Effector CD4-positive, alpha-beta T cell (primary cell): Measurements from ENCODE around the gene NTN1.
"Not testable (repeated sequence)": the region's sequence is repeated elsewhere in the genome, so short reads cannot be mapped to it uniquely, and the experiment has no call there.

ENCODE experiments used
- DNase-seq: peaks from one replicate; pipeline ENCODE4 v3.0.0-alpha.2; 2020

The NTN1 gene

DNA sequence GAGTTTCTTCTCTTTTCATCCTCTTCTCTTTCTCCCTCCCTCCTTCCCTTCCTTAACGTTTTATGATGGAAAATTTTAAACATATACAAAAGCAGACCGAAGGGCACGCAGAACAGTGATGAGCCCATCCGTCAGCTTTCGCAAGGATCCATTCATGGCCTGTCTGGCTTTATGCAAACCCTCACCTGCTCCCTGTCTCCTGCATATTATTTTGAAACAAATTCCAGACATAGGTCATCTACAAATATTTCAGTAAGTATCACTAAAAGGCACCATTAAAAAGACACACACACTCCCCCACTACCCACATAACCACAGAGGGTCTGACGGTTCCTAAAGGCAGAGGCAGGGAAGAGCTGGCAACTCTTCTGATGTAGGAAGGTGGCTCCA is 235.0 kb downstream of the NTN1 start:
- no peak for DNase-seq

DNA sequence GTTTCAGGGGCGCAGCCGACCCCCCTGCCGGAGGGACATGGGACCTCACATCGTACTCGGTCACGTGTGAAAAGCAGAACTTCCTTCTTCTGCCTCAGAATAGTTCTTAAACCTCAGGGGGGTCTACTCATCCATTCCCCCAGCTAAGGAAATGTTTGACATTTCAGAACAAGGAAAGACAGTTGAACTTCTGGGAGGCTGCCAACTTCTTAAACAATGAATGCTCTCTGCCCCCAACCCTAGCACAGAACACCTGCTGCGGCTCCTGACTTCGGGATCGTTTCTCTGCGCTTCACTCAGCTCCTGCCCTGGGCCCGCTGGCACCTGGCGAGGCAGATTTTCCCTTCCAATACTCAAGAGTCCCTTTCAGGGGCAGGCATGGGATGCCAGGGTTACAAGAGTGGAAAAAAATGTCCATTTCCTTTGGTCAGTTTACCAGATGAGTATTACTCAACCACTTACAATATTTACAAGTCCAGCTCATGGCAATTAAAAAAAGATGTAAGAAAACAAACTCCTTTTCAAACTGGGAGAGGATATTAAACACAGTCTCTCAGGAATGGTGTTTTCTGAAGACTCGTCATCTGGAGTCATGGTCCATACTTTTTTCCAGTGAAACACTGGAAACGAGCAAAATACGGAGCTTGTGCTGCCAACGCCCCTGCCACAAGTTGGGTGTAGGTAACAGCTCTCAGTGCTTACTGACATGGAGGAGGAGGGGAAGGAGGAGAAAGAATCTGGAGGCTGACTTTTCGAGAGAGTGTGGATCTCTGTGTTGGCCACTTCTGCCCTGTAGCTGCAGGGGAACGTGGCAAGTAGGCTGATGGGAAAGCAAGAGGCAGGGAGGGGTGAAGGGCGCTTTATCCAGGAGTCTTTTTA is 235.7 kb downstream of the NTN1 start:
- DNase-seq = no peak

DNA sequence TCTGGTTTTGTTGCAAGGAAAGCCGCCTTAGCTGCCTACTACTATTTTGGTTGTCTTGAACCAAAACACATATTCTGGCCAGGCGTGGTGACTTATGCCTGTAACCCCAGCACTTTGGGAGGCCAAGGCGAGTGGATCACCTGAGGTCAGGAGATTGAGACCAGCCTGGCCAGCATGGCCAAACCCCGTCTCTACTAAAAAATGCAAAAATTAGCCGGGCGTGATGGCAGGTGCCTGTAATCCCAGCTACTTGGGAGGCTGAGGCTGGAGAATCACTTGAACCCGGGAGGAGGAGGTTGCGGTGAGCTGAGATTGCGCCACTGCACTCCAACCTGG is 236.3 kb downstream of the NTN1 start:
- DNase-seq = not testable (repeated sequence)

DNA sequence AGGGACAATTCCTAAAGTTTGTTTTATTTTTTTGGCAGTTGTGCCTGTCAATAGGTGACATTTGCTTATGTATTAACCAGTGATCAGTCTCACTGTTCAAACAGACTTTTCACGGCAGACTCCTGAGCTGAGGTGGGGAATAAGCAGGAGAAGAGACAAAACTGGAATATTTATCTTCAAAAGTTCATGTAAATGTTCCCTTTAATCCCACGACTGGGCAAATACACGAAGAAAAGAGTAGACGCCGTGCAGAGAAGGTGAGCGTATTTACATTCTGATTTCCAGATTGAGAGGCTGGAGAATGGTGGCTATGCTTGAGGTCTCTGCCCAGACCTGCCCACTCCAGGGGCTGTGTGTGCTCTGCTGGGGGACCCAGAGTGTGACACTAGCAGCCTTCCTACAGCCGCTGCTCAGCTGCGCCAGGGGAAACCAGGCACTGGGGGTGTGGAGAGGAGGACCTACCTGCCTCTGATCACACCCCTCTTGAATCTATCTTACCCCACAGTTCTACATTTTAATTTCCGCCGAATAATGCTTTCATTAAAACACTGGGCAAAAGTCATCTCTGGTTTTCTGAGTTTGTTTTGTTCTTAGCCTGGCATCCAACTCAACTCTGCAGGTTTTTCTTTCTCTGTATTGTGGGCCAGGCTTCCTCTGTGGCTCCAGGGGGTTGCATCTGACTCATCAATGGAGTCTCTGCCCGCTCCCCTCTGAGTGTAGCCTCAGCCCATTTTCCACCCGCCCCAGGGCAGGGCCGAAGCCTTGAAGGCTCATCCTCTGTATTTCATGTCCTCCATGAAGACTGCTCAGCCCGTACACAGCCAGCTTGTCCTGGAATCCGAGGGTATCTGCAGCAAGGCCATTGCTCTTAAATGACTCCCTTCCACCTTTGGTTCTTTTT is 237.1 kb downstream of the NTN1 start:
- DNase-seq = no peak

DNA sequence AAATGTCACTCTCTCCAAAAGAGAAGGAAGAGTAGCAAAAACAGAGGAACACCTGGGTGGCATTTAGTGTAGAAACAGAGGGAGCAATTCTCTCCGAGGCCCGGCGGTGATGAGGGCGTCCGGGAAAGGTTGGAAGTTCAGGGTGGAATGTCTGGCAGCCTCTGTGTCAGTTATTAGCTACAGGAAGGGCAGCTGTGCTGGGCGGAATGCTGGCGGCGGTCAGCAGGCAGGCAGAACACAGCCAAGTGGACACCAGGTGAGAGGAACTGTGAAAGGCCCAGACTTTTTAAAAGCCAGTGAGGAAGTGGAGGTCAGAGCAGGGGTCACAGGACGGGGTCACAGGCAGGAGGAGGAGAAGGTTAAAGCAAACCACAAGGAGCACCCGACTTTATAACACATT is 238.1 kb downstream of the NTN1 start:
- DNase-seq = no peak

DNA sequence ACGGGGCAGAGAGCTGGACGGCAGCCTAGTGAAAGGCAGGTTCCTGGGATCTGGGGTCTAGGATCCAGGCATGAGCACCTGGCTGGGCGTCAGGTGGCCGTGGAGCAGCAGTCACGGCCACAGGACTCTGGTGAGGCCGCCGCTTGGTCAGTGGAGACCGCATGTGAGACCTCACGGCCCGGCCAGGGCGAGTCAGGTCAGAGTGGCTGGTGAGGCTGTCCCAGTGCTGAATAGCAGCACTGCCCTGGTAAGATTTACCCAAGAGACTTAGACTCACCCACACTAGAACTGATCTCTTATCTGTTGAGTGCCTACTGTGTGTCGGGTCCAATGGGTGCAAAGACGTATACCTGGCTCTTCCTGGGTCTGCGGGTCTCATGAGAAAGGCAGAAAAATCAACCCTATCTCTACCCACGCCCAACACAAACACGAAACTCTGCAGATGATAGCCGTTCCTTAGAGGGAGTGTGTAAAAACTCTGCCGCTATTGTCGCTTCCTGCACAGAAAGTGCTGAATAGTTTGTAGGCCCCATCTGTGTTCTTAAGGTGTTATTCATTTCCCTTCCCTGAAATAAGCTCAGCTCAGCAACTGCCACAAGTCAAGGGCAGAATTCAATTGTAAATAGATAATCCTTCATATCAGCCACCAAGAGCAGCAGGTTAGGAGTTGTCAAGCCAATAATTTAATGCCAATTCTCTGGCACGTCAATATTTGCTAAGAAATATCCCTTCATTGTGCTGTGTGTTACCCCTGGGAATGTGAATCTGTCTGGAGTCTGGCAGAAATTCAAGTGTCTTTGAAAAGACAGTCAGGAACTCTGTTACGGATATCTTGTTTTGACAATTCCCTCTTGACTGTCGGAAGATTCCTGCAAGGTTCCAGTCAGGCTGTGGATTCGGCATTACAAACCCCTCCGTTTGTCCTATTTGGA is 240.0 kb downstream of the NTN1 start:
- DNase-seq = no peak

DNA sequence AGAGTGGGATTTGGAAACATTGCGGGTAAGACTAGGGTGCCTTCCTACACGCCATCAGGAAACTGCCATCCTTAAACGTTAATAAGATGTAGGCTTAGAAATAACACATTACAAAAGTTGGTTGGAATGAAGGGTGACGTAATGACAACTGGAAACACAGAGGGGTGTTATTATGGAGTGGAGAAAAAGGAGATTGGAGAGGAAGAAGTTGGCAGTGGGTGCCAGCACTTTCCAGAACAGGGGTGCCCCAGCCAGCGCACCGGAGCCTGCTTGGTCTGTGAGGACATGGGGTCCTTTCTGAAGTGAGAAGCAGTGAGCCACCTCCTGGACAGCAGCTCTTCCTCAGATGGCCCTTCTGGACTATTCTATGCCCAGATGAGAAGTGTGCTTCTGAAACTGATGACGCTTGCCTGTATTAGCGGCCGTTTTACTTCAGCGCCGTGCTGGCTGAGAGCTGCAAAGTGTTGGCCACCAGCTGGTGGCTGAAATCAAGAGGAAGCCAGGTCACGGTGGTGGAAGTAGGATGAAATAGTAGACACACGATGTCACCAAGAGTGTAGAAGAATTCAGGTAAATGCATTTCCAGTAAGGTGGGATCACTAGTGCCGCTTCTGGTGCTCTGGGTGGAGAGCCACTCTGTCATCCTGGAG is 244.8 kb downstream of the NTN1 start:
- DNase-seq = no peak

DNA sequence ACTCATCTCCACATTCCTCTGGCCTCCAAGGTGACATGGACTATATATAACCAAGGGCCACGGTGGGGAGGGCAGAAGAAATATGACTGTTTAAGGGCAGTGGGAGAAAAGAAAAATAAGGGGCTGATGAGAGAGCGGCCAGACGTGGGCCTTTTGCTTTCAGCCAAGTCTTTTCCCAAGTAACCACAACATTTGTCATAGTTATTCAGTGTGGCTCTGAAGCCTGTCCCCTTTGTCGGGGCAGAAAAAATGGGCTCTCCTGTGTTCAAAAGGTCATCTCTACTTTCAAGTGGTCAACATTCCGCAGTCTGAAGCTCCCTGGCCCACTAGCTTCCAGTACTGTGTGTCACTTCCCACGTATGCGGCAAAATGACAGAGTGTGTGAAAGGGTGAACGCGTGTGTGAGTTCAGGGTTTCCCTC is 245.4 kb downstream of the NTN1 start:
- no peak for DNase-seq

DNA sequence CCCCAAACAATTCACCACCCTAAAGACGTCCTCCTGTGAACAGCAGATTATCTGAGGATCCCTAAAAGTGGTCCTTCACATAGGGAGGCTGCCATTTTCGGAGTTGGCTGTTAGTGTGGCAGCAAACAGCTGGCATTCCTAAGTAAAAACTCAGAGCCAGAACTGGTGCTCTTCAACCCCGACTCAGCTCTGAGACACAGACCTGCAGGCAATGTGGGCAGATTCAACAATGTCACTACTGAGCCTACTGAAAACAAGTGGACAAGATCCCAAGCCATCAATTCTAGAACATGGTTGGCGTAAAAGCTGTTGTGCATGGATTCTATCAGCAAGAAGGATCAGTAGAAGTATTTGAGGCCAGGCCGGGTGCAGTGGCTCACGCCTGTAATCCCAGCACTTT is 247.2 kb downstream of the NTN1 start:
- no peak for DNase-seq

DNA sequence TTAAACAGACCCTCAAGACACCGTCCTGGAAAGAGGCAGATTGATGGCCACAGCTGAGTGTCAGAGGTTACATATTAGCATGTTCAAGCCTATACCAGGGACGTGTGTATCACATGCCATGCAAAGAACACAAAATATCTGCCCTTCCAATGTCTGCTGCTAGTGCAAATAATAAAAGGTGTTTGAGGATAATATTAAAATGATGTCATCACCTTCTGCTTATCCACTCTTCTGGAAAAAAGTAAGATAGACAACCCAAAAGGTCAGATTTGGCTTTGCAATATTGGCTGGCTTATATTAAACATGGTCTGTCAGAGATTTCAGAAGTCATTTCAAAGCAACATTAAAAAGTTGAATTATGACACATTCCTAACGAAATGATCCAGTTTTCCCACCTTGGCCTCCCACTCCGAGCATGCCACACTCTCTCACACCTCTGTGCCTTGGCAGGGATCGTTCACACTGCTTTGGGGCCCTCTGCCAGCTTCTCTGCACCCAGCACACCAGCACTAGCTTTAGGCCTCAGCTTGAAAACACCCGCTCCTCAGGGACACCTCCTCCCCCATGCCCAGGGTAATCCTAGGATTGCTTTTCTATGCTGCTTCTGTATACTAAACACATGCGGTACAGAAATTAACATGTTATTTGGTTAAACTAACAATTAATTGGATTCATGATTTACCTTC is 248.2 kb downstream of the NTN1 start:
- DNase-seq = no peak

DNA sequence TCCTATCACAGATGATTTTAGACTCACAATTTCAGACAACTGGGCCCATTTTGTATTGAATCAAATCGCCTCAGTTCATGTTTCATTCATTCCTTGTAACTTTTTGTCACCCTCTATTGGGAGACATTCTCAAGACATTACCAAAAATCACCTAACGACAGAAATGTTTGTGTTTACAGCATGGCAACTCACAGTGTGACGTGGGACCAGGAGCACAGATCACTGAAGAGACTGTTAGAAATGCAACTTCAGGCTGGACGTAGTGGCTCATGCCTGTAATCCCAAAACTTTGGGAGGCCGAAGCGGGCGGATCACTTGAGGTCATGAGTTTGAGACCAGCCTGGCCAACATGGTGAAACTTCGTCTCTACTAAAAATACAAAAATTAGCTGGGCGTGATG is 249.6 kb downstream of the NTN1 start:
- DNase-seq = no peak

DNA sequence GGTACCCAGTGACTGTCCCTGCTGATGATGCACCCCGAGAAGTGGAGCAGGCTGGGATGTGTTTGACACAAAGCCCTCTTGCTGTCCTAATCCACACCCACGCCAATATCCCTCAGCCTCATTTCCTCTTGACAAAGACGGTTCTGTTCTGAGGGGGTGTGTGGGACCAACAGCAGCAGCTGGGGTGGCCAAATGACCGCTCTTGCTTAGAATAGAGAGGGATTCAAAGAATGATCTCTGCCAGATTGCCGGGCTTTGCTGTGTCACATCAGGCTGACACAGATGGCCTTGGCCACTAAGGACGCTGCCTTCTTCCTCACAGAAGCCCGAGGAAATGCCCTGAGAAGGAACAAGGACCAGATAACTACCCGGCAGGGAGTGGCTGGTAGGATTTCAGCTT is 250.7 kb downstream of the NTN1 start:
- no peak for DNase-seq

DNA sequence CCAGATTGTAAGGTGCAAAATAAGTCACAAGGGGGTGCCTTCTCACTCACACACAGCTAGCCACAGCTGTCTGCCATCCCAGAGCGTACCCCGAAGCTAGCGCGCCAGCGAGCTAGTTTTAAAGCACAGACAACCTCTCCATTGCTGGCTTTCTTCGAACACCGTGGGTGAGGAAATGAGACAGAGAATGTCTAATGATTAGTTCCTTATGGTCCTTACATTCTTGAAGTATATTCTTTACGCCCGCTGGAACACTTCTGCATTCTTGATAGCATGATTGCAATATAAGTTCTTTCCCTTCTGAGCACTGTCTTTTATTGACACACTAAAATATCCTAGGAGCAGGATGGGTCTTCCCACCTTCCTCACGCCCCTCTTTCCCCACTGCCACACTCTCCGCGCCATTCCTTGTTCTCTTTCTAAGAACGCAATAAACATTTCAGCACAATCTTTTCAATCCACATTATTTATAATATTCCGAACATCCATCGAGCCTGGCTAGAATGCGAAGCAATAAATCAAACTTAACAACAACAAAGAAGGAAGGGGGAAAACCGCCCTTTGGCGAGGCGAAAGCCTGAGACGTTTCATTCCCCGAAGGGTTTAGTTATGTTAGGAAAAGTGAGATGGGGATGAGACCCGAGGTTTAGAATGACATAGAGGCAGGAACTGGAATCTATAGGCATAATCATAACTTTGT is 251.3 kb downstream of the NTN1 start:
- no peak for DNase-seq

DNA sequence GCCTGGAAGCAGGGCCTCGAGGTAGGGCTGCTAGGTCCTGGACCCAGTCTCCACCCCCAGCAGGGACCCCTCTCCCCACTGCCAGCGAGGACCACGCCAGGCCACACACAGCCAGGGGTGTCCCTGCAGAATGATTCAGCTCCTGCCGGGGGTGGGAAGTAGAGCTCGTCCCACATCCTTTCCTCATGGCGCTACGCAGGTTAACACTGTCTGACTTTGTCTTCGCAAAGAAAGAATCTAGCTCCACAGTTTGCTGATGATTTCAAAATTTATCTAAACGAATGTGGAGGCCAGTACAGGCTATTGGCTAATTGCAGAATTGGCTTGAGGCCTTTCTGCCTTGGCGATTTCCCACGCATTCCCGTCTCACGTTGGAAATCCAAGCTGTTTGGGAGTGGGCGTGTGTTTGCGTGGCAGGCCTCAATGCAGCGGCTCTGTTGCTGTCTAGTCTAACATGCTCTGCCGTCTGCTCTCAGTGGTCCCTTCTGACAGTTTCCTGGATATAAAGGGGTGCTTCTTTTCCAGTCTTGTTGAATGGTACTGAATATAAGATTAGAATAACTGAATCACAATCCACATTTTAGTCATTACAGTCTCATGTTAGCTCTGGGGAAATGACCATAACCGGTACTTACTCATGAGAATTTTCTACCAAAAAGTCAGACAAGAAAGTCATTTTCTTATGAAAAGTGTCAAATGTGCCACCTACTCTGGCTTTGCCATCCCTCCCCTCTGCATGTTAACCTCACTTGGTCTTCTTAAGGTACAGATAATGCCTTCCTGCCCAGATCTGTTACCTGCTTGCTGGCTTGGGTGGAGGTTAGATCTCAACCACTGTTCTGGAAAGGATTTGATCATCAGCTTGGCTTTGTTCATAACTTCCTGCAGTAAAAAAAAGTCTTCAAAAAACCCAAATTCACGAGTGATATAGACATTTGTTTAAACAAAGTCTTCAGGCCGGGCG is 252.4 kb downstream of the NTN1 start:
- DNase-seq = no peak

DNA sequence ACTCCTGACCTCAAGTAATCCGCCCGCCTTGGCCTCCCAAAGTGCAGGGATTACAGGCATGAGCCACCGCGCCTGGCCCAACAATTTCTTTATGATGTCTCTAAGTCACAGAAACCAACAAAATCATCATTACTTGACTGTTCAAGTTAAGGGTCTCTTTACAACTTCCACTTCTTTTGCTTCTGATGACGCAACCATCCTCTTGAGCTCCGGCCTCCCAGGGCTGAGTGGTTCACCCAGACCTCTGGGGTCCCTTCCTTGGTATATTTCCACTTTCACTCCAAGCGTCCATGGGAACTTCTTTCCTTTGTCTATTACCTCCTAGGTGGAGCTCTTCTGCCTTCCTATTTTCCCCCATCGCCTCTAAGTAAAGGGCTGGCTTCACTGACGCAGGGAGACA is 253.7 kb downstream of the NTN1 start:
- no peak for DNase-seq

DNA sequence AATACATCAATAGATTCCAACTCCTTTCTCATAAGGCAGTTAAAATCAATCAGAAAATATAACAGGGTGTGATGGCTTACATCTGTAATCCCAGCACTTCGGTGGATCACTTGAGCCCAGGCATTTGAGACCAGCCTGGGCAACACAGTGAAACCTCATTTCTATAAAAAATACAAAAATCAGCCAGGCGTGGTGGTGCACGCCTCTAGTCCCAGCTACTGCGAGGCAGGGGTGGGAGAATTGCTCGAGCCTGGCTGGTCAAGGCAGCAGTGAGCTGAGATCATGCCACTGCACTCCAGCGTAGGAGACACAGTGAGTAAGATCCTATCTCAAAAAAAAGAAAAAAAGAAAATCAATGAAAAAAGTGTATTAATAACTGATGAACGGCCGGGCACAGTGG is 258.6 kb downstream of the NTN1 start:
- DNase-seq = no peak

DNA sequence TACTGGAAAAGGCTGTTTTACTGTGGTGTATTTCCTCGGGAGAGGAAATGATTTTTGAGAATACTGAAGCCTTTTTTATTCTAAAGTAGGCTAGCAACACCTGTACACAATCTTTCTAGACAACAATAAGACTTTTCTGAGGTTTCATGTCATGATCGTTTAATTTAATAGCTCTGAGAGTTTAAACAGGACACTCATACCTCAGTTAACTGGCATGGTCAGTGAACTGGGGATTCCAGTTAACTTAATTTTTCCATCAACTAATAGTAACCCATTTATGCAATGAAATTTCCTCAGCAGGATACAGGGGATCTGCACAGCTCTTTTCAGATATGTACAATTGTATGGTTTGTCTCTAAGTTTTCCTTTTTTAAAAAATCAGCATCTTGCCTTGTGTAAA is 262.6 kb downstream of the NTN1 start:
- no peak for DNase-seq

DNA sequence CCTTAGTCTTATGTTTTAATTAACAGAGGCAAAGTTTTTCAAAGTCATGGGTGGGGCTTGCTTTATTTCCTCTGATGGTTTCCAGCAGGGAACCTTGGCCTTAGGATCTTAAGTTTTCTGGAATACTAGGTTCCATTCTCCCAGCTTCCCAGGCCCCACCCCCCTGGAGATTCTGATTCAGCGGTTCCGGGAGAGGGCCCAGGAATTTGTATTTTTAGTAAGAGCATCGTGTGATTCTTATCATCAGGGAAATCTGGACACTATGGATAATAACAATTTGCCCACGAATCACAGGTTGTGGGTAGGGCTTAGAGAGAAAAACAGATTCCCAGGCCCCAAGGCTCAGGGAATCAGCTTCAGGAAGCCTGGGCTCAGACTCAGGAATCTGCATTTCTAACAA is 263.6 kb downstream of the NTN1 start:
- no peak for DNase-seq

DNA sequence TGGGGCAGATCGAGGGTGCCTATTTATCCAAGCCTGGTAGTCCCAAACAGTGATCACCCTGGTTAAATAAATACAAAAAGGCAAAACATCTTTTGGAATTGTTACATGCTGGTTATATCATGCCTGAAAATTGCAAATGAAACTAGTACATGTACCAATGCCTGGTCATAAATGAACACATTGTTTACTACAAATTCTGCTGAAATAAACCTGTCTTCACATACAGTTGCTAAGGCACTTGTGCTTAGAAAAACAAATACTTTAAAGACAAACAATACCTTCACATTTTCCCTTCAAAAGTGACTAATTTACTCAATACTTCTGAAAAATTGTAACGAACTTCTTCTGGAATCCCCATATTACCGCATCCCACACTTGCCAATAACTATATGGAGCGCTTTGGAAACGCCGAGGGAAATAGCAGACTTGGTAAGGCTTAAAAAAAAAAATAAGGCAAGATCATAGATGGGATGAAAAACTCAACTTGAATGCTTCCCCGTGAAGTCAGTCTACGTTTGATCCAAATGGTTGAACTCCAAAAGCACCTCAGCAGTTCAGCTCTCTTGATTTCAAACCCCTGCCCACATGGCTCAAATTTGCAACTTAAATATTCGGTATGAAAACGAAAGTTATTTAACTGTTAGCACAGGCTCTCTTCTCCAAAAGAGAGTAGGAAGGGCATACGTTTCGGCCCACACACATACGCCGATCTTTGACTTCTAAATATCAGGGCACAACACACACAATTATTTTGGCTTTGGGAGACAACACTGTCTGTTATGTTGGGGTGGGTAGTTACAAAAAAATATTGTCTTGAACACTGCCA is 264.5 kb downstream of the NTN1 start:
- DNase-seq = no peak
